Gastroesophageal sphincter (tissue), 4 donors: ENCODE data around the gene DIPK1A. TPM values are rescaled to one million over a fixed set of nuclear protein-coding genes. Genes with fewer than 3 reads are reported as not detected.

Experiments
- ATAC-seq: fragments of 150-250 bp; one replicate; pipeline ENCODE4 v1.9.1; 2016; ENCODE audit warnings: mild to moderate bottlenecking, moderate library complexity
- H3K27ac ChIP-seq, 4 donors: fragments of 200-600 bp; sonication (generic) in 3 of 4; 1 replicate in 3 of 4; 2 replicates in 1 of 4; pipeline ENCODE4 v1.5.1; 2016 to 2019
- H3K27me3 ChIP-seq: fragments of 200-600 bp; sonication (generic); one replicate; pipeline ENCODE4 v1.5.1; 2019
- H3K36me3 ChIP-seq, 2 donors: fragments of 200-600 bp; sonication (generic); one replicate each; pipeline ENCODE4 v1.5.1; 2019; ENCODE audit warnings: control low read depth in 1 of 2
- H3K4me1 ChIP-seq, 3 donors: fragments of 200-600 bp; sonication (generic); 1 replicate in 2 of 3; 2 replicates in 1 of 3; pipeline ENCODE4 v1.5.1; 2016 to 2019; ENCODE audit warnings: control low read depth in 2 of 3
- H3K4me3 ChIP-seq, 2 donors: fragments of 200-600 bp; sonication (generic); one replicate each; pipeline ENCODE4 v1.5.1; 2019; ENCODE audit warnings: mild to moderate bottlenecking in 1 of 2, moderate library complexity in 1 of 2
- H3K9me3 ChIP-seq, 3 donors: fragments of 200-600 bp; sonication (generic); one replicate each; pipeline ENCODE4 v1.5.1; 2017 to 2019; ENCODE audit warnings: control low read depth in 2 of 3
- EP300 ChIP-seq: sonication (generic); formaldehyde crosslinking; IDR thresholded peaks from one replicate; pipeline ENCODE4 v1.6.1; 2017; ENCODE audit warnings: antibody characterized with exemption, mild to moderate bottlenecking
- POLR2A ChIP-seq, 2 donors: fragments of 450-650 bp; IDR thresholded peaks; one replicate each; pipeline ENCODE4 v1.6.1; 2017; ENCODE audit warnings: antibody characterized with exemption in 2 of 2, mild to moderate bottlenecking in 2 of 2, moderate library complexity in 1 of 2
- POLR2AphosphoS5 ChIP-seq: sonication (generic); formaldehyde crosslinking; IDR thresholded peaks from one replicate; pipeline ENCODE4 v1.6.1; 2017; ENCODE audit warnings: antibody characterized with exemption
- WGBS, 2 donors: methylation state at CpG; one replicate each; pipeline ENCODE4 v1.1.5; 2018; ENCODE audit warnings: low coverage in 1 of 2; 5-methylcytosine and 5-hydroxymethylcytosine counted together
- total RNA-seq, 4 donors: library from RNA; depleted of rRNA; stranded (reverse); fragments of >200 nt; gene quantifications; one replicate each; pipeline ENCODE4 v1.1.0, GENCODE V29; 2016
- TF ChIP-seq, protein P1 (sequence below), 4 experiments: fragments of 200-600 bp in 2 of 4; fragments of 450-650 bp in 2 of 4; sonication (generic) in 1 of 4; IDR thresholded peaks; one replicate each; pipeline ENCODE4 v1.5.1; 2017 to 2019; ENCODE audit warnings: antibody characterized with exemption in 4 of 4, mild to moderate bottlenecking in 2 of 4, moderate library complexity in 2 of 4

The DIPK1A gene
- total RNA-seq, 4 donors from 2014 or later = 10.2 to 39.2 (median 32.9) TPM

DNA sequence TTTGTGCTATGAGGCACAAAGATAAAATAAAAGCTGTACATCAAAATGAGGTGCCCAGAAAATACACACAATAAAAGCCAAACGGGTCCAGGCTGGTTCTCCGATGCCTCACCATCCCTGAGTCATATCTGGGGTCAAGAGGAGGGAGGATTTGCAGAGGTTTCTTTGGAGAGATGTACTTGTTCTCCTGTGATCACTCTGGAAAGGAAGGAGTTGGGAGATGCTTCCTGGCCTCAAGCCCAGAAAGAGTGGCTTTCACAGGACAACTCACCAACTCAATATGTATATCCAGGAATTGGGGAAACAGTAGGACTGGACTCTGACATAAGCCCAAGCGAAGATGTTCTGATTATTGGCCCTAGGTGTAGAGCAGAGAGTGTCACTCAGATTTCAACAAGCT is 51.9 kb downstream of the DIPK1A start:
- WGBS, 2 donors = 43 to 88% methylated on average over 2 to 3 of the region's 3 CpGs

DNA sequence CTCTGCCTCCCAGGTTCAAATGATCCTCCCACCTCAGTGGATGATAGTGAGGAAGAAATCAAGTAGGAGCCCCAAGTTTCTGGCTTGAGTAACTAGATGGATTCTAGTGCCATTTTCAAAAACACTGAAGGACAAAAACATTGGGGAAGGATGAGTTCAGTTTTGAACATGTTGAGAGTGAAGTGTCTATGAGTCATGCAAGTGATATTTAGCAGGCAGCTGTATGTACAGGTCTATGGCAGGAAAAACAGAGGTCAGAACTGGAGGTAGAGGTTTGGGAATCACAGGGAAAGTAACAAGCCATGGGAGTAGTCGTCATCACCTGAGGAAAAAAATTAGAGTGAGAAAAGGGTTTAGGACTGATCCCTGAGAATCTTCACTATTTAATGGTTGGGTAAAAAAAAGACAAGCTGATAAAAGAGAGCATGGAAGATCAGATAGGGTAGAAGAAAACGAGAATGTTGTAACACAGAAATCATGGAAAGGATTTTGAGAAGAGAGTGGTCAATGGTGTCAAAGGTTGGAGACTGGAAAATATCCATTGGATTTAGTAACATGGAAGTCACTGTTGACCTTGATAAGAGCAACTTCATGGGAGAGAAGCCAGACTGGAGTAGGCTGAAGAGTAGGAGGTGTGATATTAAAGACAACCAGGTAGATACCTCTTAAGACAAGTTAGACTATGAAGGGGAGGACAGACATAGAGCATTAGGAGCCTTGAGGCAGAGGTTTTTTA is 53.1 kb downstream of the DIPK1A start:
- ATAC-seq = no peak
- no peak overlapping the region for H3K4me3 ChIP-seq
- H3K27me3 ChIP-seq = no peaks in the 10 kb centered on the region
- H3K27ac ChIP-seq = no peak overlapping the region
- TF ChIP-seq EP300 = no peak
- no peak for TF ChIP-seq POLR2A (IDR thresholded peaks at IDR 0.05)
- TF ChIP-seq POLR2AphosphoS5 = no peak
- TF ChIP-seq, protein P1, sequence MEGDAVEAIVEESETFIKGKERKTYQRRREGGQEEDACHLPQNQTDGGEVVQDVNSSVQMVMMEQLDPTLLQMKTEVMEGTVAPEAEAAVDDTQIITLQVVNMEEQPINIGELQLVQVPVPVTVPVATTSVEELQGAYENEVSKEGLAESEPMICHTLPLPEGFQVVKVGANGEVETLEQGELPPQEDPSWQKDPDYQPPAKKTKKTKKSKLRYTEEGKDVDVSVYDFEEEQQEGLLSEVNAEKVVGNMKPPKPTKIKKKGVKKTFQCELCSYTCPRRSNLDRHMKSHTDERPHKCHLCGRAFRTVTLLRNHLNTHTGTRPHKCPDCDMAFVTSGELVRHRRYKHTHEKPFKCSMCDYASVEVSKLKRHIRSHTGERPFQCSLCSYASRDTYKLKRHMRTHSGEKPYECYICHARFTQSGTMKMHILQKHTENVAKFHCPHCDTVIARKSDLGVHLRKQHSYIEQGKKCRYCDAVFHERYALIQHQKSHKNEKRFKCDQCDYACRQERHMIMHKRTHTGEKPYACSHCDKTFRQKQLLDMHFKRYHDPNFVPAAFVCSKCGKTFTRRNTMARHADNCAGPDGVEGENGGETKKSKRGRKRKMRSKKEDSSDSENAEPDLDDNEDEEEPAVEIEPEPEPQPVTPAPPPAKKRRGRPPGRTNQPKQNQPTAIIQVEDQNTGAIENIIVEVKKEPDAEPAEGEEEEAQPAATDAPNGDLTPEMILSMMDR (IDR thresholded peaks at IDR 0.05) = no peak
- peaks cover 0 to 16% (median 0%) of the 10 kb centered on the region in 3 donors for H3K4me1 ChIP-seq
- 79 to 86% methylated on average over 2 of the region's 2 CpGs for WGBS, 2 donors
- H3K9me3 ChIP-seq = no peaks in the 10 kb centered on the region
- no peaks in the 10 kb centered on the region for H3K36me3 ChIP-seq

More for the DNA sequence above, 51.9 kb downstream of the DIPK1A start:
- TF ChIP-seq POLR2A (IDR thresholded peaks at IDR 0.05) (no peak), EP300 (no peak), POLR2AphosphoS5 (no peak)
- TF ChIP-seq, protein P1 (IDR thresholded peaks at IDR 0.05) = no peak
- ATAC-seq = no peak
- Histone ChIP-seq H3K36me3 (no peaks in the 10 kb centered on the region), H3K4me1 (peaks cover 0 to 16% (median 0%) of the 10 kb centered on the region in 3 donors), H3K27me3 (no peaks in the 10 kb centered on the region), H3K9me3 (no peaks in the 10 kb centered on the region), H3K4me3 (no peak overlapping the region), H3K27ac (no peak overlapping the region)

DNA sequence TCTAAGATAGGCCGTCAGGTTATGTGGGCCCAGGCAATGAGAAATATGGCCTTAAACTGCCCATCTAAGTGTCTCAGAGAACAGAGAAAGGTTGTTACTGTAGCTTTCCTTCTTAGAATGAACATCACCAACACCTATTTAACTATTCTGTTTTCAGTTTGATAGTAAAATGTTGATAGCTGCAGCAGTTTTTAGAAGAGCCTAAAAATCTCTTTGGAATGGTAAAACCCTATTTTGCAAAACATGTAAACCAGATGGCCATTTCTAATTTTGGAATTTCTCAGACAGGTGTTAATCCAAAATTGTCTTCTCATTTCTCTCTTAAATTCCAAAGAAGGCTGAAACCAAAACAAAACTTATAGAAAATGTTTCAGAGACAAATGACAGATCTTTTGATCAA is 57.5 kb downstream of the DIPK1A start:
- Histone ChIP-seq H3K9me3 (peaks cover 0 to 3% (median 0%) of the 10 kb centered on the region in 3 donors), H3K4me3 (no peak overlapping the region), H3K36me3 (peaks cover 0 to 4% of the 10 kb centered on the region in 2 donors), H3K27ac (no peak overlapping the region), H3K4me1 (peaks cover 0 to 5% (median 0%) of the 10 kb centered on the region in 3 donors), H3K27me3 (no peaks in the 10 kb centered on the region)
- WGBS, 2 donors = 73 to 75% methylated on average over 1 of the region's 1 CpG
- no peak for ATAC-seq
- TF ChIP-seq, protein P1 (IDR thresholded peaks at IDR 0.05) = no peak
- TF ChIP-seq EP300 (no peak), POLR2A (IDR thresholded peaks at IDR 0.05) (no peak), POLR2AphosphoS5 (no peak)

DNA sequence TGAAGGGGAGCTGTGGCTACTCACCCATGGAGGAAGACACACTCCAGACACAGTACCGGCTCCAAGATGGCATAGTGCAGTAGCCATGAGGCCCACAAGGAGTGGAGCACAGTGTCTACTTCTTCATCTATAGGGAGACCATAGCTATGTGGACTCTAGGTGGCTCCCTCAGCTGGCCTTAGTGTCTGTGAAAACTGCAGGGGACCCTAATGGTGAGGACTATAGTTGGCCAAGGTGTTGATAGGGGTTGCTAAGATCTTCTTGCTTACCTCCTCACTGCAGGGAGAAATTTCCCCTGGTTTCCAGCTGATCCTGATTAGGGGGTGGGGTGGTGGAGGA is 58.9 kb downstream of the DIPK1A start:
- Histone ChIP-seq H3K4me3 (no peak overlapping the region), H3K4me1 (no peaks in the 10 kb centered on the region), H3K36me3 (peaks cover 0 to 4% of the 10 kb centered on the region in 2 donors), H3K9me3 (peaks cover 0 to 3% (median 0%) of the 10 kb centered on the region in 3 donors), H3K27me3 (no peaks in the 10 kb centered on the region), H3K27ac (no peak overlapping the region)
- TF ChIP-seq EP300 = no peak
- TF ChIP-seq POLR2AphosphoS5 = no peak
- no peak for TF ChIP-seq POLR2A (IDR thresholded peaks at IDR 0.05)
- TF ChIP-seq, protein P1 (IDR thresholded peaks at IDR 0.05) = no peak
- no CpG with 5 or more reads among the region's 1 CpG for WGBS, 2 donors
- no peak for ATAC-seq
